ENCODE data around the gene ORC5.

DNA sequence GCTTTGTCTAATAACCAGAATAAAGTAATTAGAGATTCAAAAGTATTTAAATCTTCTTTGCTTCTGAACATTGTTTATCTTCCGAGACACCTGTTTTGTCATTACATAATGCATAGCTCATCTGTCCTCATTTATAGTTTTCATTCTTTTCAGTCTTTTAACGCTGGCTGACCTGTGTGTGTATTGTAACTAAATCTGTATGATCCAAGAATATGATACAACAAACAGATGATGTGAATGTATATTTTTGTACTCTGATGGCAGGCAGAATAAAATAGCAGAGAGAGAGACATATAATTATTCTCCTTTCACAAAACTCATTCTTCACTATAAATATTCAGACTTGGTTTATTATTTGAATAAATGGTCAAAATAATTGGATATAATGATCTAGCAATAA, 80.6 kb downstream of the ORC5 start:
- TF ChIP-seq CTCF (IDR thresholded peaks at IDR 0.05) (no peak), POLR2A (IDR thresholded peaks at IDR 0.05) (no peak)

Data from body of pancreas (tissue), 4 donors.